ENCODE results near the gene GRIN2A. TPM values are rescaled to one million over a fixed set of nuclear protein-coding genes. Genes with fewer than 3 reads are reported as not detected.

Gene GRIN2A
- total RNA-seq (0.44 and 0.66 TPM in 2 replicates), polyA plus RNA-seq (0.14 TPM in 1 of 2 replicates, not detected in the other), polyA minus RNA-seq (0.09 and 0.36 TPM in 2 replicates)
- total RNA-seq (2013), result 0.05 TPM

DNA sequence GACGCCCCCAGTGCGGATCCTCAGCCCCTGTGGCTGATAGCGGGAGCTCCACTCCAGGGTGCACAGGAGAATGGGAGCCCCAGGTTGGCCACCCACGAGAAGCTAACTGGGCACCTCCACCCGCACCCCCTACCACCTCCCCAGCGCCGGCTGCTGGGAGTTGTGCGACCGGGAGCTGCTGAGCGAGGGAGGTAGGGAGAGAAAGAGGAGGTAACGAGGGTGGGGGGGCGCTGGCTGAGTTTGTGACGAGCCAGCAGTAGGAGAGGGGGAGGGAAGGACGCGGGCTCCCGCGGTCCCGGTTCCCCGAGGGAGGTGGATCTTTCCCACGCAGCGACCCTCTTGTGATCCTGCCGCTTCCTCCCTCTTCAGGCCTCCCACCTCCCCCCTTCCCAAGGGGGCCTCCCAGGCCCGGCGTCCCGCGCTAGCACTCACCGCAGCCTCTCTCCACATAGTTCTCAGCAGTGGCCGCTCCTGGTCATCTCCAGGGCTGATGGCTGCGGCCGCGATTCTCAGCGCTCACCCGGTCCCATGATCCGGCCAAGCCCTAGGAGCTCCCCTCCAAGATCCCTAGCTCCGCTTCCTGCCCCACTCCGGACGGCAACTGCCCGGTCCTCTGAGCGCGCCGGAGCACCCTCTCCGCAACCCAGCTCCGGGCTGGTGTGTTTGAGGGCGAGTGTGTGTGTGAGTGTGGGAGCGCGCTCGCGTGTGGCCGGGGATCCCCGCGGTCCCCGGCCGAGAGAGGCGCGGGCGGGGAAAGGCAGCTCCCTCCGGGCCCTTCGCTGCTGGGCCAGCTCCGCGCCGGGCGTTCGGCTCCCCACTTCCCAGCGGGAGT lies at the start of gene GRIN2A:
Gene GRIN2A, minus strand, starts transcription at position 207 of the 832 bp plus-strand sequence. CDS start 2,017 bp downstream, outside the sequence.
- H3K27ac Mint-ChIP-seq, result no peak within 1 kb of the TSS

More for the DNA sequence above, at the start of gene GRIN2A:
- DNase-seq (peak; percentile 70), ATAC-seq (ENCODE audit: low read depth) (peak; percentile 42)
- no peaks in the 10 kb centered on the region for H3K36me3 ChIP-seq (replicated peaks in 1 of 2; ENCODE audit: control extremely low read depth in 1 of 2, control insufficient read depth in 1 of 2, extremely low read depth in 1 of 2, insufficient read depth in 2 of 2, low read length in 1 of 2)
- POLR2A ChIA-PET, result no interaction called here
- Mint-ChIP-seq H3K9me3 (ENCODE audit: insufficient read depth) (no peaks in the 10 kb centered on the region), H3K27me3 (peaks cover 72% of the 10 kb centered on the region), H3K4me1 (peaks cover 22% of the 10 kb centered on the region), H3K4me3 (peak within 1 kb of the TSS; percentile 86)
- peaks cover 0 to 54% (median 23%) of the 10 kb centered on the region in 4 experiments for H3K27me3 ChIP-seq (replicated peaks in 1 of 4; ENCODE audit: control extremely low read depth in 1 of 4, control insufficient read depth in 3 of 4, insufficient read depth in 4 of 4, low read length in 3 of 4)
- 3% methylated on average over 47 of the region's 64 CpGs for WGBS (ENCODE audit: insufficient coverage)
- H3K4me1 ChIP-seq (ENCODE audit: control insufficient read depth in 2 of 2, insufficient read depth in 2 of 2, low read length in 2 of 2), result peaks cover 29 to 35% of the 10 kb centered on the region in 2 donors
- H3K9ac ChIP-seq (ENCODE audit: low read length), result peak within 1 kb of the TSS; percentile 59
- CTCF ChIA-PET, result interaction anchor here (1.1 to 1.5 kb wide), 6 partner anchors 9 to 1043 kb away, joined by 3 to 5 read pairs (median 3); no protein-coding TSS in a partner anchor
- peak within 1 kb of the TSS in 4 of 5 experiments; percentile 18 to 59 (median 46) for H3K4me3 ChIP-seq (ENCODE audit: control extremely low read depth in 1 of 5, extremely low read depth in 1 of 5, insufficient read depth in 1 of 5, low read depth in 2 of 5, low read length in 4 of 5)
- H2AFZ ChIP-seq (ENCODE audit: insufficient read depth, low read depth, low read length, poor library complexity, severe bottlenecking), result peak within 1 kb of the TSS; percentile 83
- H3K4me2 ChIP-seq (replicated peaks; ENCODE audit: low read depth, low read length, poor library complexity, severe bottlenecking), result peak within 1 kb of the TSS; percentile 87
- H3K9me3 ChIP-seq (ENCODE audit: control extremely low read depth in 1 of 3, control insufficient read depth in 2 of 3, insufficient read depth in 1 of 3, low read length in 2 of 3), result peaks cover 0 to 24% (median 0%) of the 10 kb centered on the region in 3 donors
- intact Hi-C loops (cut with micrococcal nuclease), result loop anchor here (5.0 kb wide), 2 partner anchors 1045 to 1290 kb away; no protein-coding TSS in a partner anchor
- H4K20me1 ChIP-seq (ENCODE audit: control insufficient read depth, insufficient read depth, low read length, poor library complexity, severe bottlenecking), result no peaks in the 10 kb centered on the region
- no peak within 1 kb of the TSS for H3K27ac ChIP-seq (ENCODE audit: low read length in 2 of 2)
- H3K79me2 ChIP-seq (ENCODE audit: control insufficient read depth, insufficient read depth, low read length), result no peaks in the 10 kb centered on the region
- TF ChIP-seq, protein P1, sequence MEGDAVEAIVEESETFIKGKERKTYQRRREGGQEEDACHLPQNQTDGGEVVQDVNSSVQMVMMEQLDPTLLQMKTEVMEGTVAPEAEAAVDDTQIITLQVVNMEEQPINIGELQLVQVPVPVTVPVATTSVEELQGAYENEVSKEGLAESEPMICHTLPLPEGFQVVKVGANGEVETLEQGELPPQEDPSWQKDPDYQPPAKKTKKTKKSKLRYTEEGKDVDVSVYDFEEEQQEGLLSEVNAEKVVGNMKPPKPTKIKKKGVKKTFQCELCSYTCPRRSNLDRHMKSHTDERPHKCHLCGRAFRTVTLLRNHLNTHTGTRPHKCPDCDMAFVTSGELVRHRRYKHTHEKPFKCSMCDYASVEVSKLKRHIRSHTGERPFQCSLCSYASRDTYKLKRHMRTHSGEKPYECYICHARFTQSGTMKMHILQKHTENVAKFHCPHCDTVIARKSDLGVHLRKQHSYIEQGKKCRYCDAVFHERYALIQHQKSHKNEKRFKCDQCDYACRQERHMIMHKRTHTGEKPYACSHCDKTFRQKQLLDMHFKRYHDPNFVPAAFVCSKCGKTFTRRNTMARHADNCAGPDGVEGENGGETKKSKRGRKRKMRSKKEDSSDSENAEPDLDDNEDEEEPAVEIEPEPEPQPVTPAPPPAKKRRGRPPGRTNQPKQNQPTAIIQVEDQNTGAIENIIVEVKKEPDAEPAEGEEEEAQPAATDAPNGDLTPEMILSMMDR (IDR thresholded peaks at IDR 0.05), result no peak
- TF ChIP-seq EZH2 (IDR thresholded peaks at IDR 0.05; ENCODE audit: borderline replicate concordance, insufficient read depth, low read depth, low read length, poor library complexity, severe bottlenecking), result no peak
